ENCODE data around the gene CHFR. TPM values are rescaled to one million over a fixed set of nuclear protein-coding genes. Genes with fewer than 3 reads are reported as not detected.

CHFR gene
- total and polyA plus RNA-seq, 2 experiments from 2014 or later, result 24.3 to 26.5 TPM

- no peak overlapping the region for H3K4me2 ChIP-seq (ENCODE audit: unreplicated experiment)
- in situ Hi-C loops (cut with MboI), result no loop called here
- no peak overlapping the region for H3K27ac ChIP-seq
- H3K36me3 ChIP-seq (ENCODE audit: low read depth), result peaks cover 47% of the 10 kb centered on the region
- H3K9me3 ChIP-seq (ENCODE audit: low read depth), result no peaks in the 10 kb centered on the region
- DNase-seq, result no peak
- no peaks in the 10 kb centered on the region for H3K4me1 ChIP-seq (ENCODE audit: insufficient read depth)
- H3K79me2 ChIP-seq (ENCODE audit: insufficient read depth), result no peaks in the 10 kb centered on the region; the same call in 1 of the 2 replicates
- WGBS, 2 experiments (ENCODE audit: low coverage in 1 of 2, low lambda C conversion rate in 2 of 2, missing lambda C conversion rate in 2 of 2), result 81 to 86% methylated on average over 21 of the region's 21 CpGs
- no peaks in the 10 kb centered on the region for H4K20me1 ChIP-seq (ENCODE audit: insufficient read depth)
- H3K9me2 ChIP-seq (ENCODE audit: insufficient read depth), result no peaks in the 10 kb centered on the region
- no peaks in the 10 kb centered on the region for H3F3A ChIP-seq (ENCODE audit: insufficient read depth)
- no peak overlapping the region for H2AFZ ChIP-seq
- no peak overlapping the region for H3K9ac ChIP-seq
- TF ChIP-seq EZH2 (IDR thresholded peaks at IDR 0.05; ENCODE audit: insufficient read depth, poor library complexity, severe bottlenecking) (no peak), EZH2phosphoT487 (IDR thresholded peaks at IDR 0.05; ENCODE audit: insufficient read depth, low read depth) (no peak)
- H3K4me3 ChIP-seq, result no peak overlapping the region
- H3K27me3 ChIP-seq (replicated peaks; ENCODE audit: insufficient read depth), result no peaks in the 10 kb centered on the region
Observed at GRCh38 chr12:132842449-132843045, 44.9 kb downstream of the CHFR start.

- 92 to 95% methylated on average over 15 of the region's 15 CpGs for WGBS, 2 experiments (ENCODE audit: low coverage in 1 of 2, low lambda C conversion rate in 2 of 2, missing lambda C conversion rate in 2 of 2)
- no peaks in the 10 kb centered on the region for H3K9me2 ChIP-seq (ENCODE audit: insufficient read depth)
Observed at GRCh38 chr12:132841151-132841550, 46.3 kb downstream of the CHFR start.

GRCh38 chr12:132840536-132840935 lies 46.9 kb downstream of the CHFR start:
- no peak for TF ChIP-seq EZH2phosphoT487 (IDR thresholded peaks at IDR 0.05; ENCODE audit: insufficient read depth, low read depth)
- in situ Hi-C loops (cut with MboI), result no loop called here
- H3K27me3 ChIP-seq (replicated peaks; ENCODE audit: insufficient read depth), result no peaks in the 10 kb centered on the region

More at GRCh38 chr12:132841151-132841550, 46.3 kb downstream of the CHFR start:
- in situ Hi-C loops (cut with MboI), result no loop called here
- no peaks in the 10 kb centered on the region for H4K20me1 ChIP-seq (ENCODE audit: insufficient read depth)
- no peak overlapping the region for H3K9ac ChIP-seq
- H3K27me3 ChIP-seq (replicated peaks; ENCODE audit: insufficient read depth), result no peaks in the 10 kb centered on the region
- peaks cover 35% of the 10 kb centered on the region for H3K36me3 ChIP-seq (ENCODE audit: low read depth)
- H3K9me3 ChIP-seq (ENCODE audit: low read depth), result no peaks in the 10 kb centered on the region
- no peak overlapping the region for H3K4me3 ChIP-seq
- H2AFZ ChIP-seq, result no peak overlapping the region
- H3K79me2 ChIP-seq (ENCODE audit: insufficient read depth), result no peaks in the 10 kb centered on the region; the same call in 1 of the 2 replicates
- no peaks in the 10 kb centered on the region for H3F3A ChIP-seq (ENCODE audit: insufficient read depth)
- no peak for TF ChIP-seq EZH2phosphoT487 (IDR thresholded peaks at IDR 0.05; ENCODE audit: insufficient read depth, low read depth)
- TF ChIP-seq EZH2 (IDR thresholded peaks at IDR 0.05; ENCODE audit: insufficient read depth, poor library complexity, severe bottlenecking), result no peak
- DNase-seq, result no peak
- H3K4me1 ChIP-seq (ENCODE audit: insufficient read depth), result no peaks in the 10 kb centered on the region
- no peak overlapping the region for H3K27ac ChIP-seq
- no peak overlapping the region for H3K4me2 ChIP-seq (ENCODE audit: unreplicated experiment)

GRCh38 chr12:132839558-132840235 lies 47.7 kb downstream of the CHFR start:
- TF ChIP-seq EZH2phosphoT487 (IDR thresholded peaks at IDR 0.05; ENCODE audit: insufficient read depth, low read depth) (no peak), EZH2 (IDR thresholded peaks at IDR 0.05; ENCODE audit: insufficient read depth, poor library complexity, severe bottlenecking) (no peak)
- peaks cover 33% of the 10 kb centered on the region for H3K36me3 ChIP-seq (ENCODE audit: low read depth)
- in situ Hi-C loops (cut with MboI), result no loop called here
- H3K27me3 ChIP-seq (replicated peaks; ENCODE audit: insufficient read depth), result no peaks in the 10 kb centered on the region
- DNase-seq, result no peak
- H3K4me1 ChIP-seq (ENCODE audit: insufficient read depth), result no peaks in the 10 kb centered on the region
- no peak overlapping the region for H3K9ac ChIP-seq
- no peak overlapping the region for H3K4me2 ChIP-seq (ENCODE audit: unreplicated experiment)
- H3F3A ChIP-seq (ENCODE audit: insufficient read depth), result no peaks in the 10 kb centered on the region
- H3K27ac ChIP-seq, result no peak overlapping the region
- H3K4me3 ChIP-seq, result no peak overlapping the region
- no peaks in the 10 kb centered on the region; the same call in 1 of the 2 replicates for H3K79me2 ChIP-seq (ENCODE audit: insufficient read depth)
- no peaks in the 10 kb centered on the region for H4K20me1 ChIP-seq (ENCODE audit: insufficient read depth)
- 81 to 85% methylated on average over 5 to 14 of the region's 14 CpGs for WGBS, 2 experiments (ENCODE audit: low coverage in 1 of 2, low lambda C conversion rate in 2 of 2, missing lambda C conversion rate in 2 of 2)
- no peaks in the 10 kb centered on the region for H3K9me2 ChIP-seq (ENCODE audit: insufficient read depth)
- no peak overlapping the region for H2AFZ ChIP-seq
- H3K9me3 ChIP-seq (ENCODE audit: low read depth), result no peaks in the 10 kb centered on the region

More at GRCh38 chr12:132840536-132840935, 46.9 kb downstream of the CHFR start:
- Histone ChIP-seq H2AFZ (no peak overlapping the region), H3K79me2 (ENCODE audit: insufficient read depth) (no peaks in the 10 kb centered on the region; the same call in 1 of the 2 replicates), H3K4me3 (no peak overlapping the region), H3K4me2 (ENCODE audit: unreplicated experiment) (no peak overlapping the region), H3K27ac (no peak overlapping the region), H3K9ac (no peak overlapping the region), H3K36me3 (ENCODE audit: low read depth) (peaks cover 33% of the 10 kb centered on the region), H3F3A (ENCODE audit: insufficient read depth) (no peaks in the 10 kb centered on the region), H3K9me2 (ENCODE audit: insufficient read depth) (no peaks in the 10 kb centered on the region), H3K4me1 (ENCODE audit: insufficient read depth) (no peaks in the 10 kb centered on the region), H3K9me3 (ENCODE audit: low read depth) (no peaks in the 10 kb centered on the region), H4K20me1 (ENCODE audit: insufficient read depth) (no peaks in the 10 kb centered on the region)
- DNase-seq, result no peak
- 89 to 90% methylated on average over 20 of the region's 20 CpGs for WGBS, 2 experiments (ENCODE audit: low coverage in 1 of 2, low lambda C conversion rate in 2 of 2, missing lambda C conversion rate in 2 of 2)

Measured in GM23248 (cell line).